Gastroesophageal sphincter (tissue), 4 donors: Measurements from ENCODE around the gene JAML. TPM values are rescaled to one million over a fixed set of nuclear protein-coding genes. Genes with fewer than 3 reads are reported as not detected.

Source experiments
- ATAC-seq: fragments of 150-250 bp; one replicate; pipeline ENCODE4 v1.9.1; 2016; ENCODE audit warnings: mild to moderate bottlenecking, moderate library complexity
- H3K27ac ChIP-seq, 4 donors: fragments of 200-600 bp; sonication (generic) in 3 of 4; 1 replicate in 3 of 4; 2 replicates in 1 of 4; pipeline ENCODE4 v1.5.1; 2016 to 2019
- H3K27me3 ChIP-seq: fragments of 200-600 bp; sonication (generic); one replicate; pipeline ENCODE4 v1.5.1; 2019
- H3K36me3 ChIP-seq, 2 donors: fragments of 200-600 bp; sonication (generic); one replicate each; pipeline ENCODE4 v1.5.1; 2019; ENCODE audit warnings: control low read depth in 1 of 2
- H3K4me1 ChIP-seq, 3 donors: fragments of 200-600 bp; sonication (generic); 1 replicate in 2 of 3; 2 replicates in 1 of 3; pipeline ENCODE4 v1.5.1; 2016 to 2019; ENCODE audit warnings: control low read depth in 2 of 3
- H3K4me3 ChIP-seq, 2 donors: fragments of 200-600 bp; sonication (generic); one replicate each; pipeline ENCODE4 v1.5.1; 2019; ENCODE audit warnings: mild to moderate bottlenecking in 1 of 2, moderate library complexity in 1 of 2
- H3K9me3 ChIP-seq, 3 donors: fragments of 200-600 bp; sonication (generic); one replicate each; pipeline ENCODE4 v1.5.1; 2017 to 2019; ENCODE audit warnings: control low read depth in 2 of 3
- CTCF ChIP-seq, 4 experiments: fragments of 200-600 bp in 2 of 4; fragments of 450-650 bp in 2 of 4; sonication (generic) in 1 of 4; IDR thresholded peaks; one replicate each; pipeline ENCODE4 v1.5.1; 2017 to 2019; ENCODE audit warnings: antibody characterized with exemption in 4 of 4, mild to moderate bottlenecking in 2 of 4, moderate library complexity in 2 of 4
- EP300 ChIP-seq: sonication (generic); formaldehyde crosslinking; IDR thresholded peaks from one replicate; pipeline ENCODE4 v1.6.1; 2017; ENCODE audit warnings: antibody characterized with exemption, mild to moderate bottlenecking
- POLR2A ChIP-seq, 2 donors: fragments of 450-650 bp; IDR thresholded peaks; one replicate each; pipeline ENCODE4 v1.6.1; 2017; ENCODE audit warnings: antibody characterized with exemption in 2 of 2, mild to moderate bottlenecking in 2 of 2, moderate library complexity in 1 of 2
- POLR2AphosphoS5 ChIP-seq: sonication (generic); formaldehyde crosslinking; IDR thresholded peaks from one replicate; pipeline ENCODE4 v1.6.1; 2017; ENCODE audit warnings: antibody characterized with exemption
- WGBS, 2 donors: methylation state at CpG; one replicate each; pipeline ENCODE4 v1.1.5; 2018; ENCODE audit warnings: low coverage in 1 of 2; 5-methylcytosine and 5-hydroxymethylcytosine counted together
- total RNA-seq, 4 donors: library from RNA; depleted of rRNA; stranded (reverse); fragments of >200 nt; gene quantifications; one replicate each; pipeline ENCODE4 v1.1.0, GENCODE V29; 2016

JAML gene
- total RNA-seq, 4 donors from 2014 or later: 0.58 to 5.7 (median 2.4) TPM

DNA sequence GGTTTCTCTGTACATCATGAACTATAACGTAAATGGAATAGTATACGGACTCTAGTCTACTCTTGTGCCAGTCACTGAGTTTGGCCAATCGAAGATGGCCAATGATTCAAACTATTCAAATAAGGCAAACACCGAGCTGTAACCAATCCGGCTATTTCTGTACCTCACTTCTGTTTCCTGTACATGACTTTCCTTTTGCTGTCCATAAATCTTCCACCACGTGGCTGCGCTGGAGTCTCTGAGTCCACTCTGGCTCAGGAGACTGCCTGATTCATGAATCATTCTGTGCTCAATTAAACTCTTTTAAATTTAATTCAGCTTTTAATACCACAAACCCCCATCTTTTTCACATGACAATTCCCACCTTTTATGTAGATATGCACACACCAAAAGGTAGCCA lies 1.5 kb upstream of the JAML start:
- WGBS, 2 donors: 59 to 65% methylated on average over 7 of the region's 7 CpGs
- TF ChIP-seq CTCF (IDR thresholded peaks at IDR 0.05): no peak
- TF ChIP-seq EP300: no peak
- no peak for TF ChIP-seq POLR2A (IDR thresholded peaks at IDR 0.05)
- TF ChIP-seq POLR2AphosphoS5: no peak
- H3K27me3 ChIP-seq: peaks cover 16% of the 10 kb centered on the region
- H3K36me3 ChIP-seq: no peaks in the 10 kb centered on the region
- no peaks in the 10 kb centered on the region for H3K9me3 ChIP-seq
- no peak for ATAC-seq
- no peak overlapping the region for H3K4me3 ChIP-seq
- no peak overlapping the region for H3K27ac ChIP-seq
- H3K4me1 ChIP-seq: no peaks in the 10 kb centered on the region

DNA sequence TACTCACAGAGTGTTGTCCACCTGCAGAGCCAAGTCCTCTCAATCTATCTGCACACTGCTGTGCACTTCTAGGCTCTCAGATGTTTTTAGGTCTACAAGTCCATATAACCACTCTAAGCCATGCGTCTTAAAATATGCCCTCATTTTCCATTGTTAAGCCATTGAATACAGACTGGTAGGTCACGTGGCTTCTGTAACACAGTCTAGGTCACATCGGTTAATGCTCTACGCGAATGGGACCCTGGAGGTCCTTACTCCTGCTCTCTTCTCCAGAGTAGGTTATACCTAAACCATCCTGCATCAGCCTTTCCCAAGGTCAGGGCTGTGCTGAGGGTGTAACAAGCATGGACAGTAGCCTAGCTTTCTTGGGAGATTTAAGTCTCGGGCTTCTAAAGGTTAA lies 819 bp downstream of the JAML start:
- ATAC-seq: no peak
- TF ChIP-seq POLR2AphosphoS5: no peak
- TF ChIP-seq EP300: no peak
- no peak for TF ChIP-seq CTCF (IDR thresholded peaks at IDR 0.05)
- TF ChIP-seq POLR2A (IDR thresholded peaks at IDR 0.05): no peak
- Histone ChIP-seq H3K4me3 (peak overlapping the region in 1 of 2 donors; percentile 1), H3K4me1 (no peaks in the 10 kb centered on the region), H3K27me3 (peaks cover 33% of the 10 kb centered on the region), H3K36me3 (no peaks in the 10 kb centered on the region), H3K27ac (no peak overlapping the region), H3K9me3 (no peaks in the 10 kb centered on the region)
- WGBS, 2 donors: 64 to 66% methylated on average over 2 to 6 of the region's 6 CpGs

DNA sequence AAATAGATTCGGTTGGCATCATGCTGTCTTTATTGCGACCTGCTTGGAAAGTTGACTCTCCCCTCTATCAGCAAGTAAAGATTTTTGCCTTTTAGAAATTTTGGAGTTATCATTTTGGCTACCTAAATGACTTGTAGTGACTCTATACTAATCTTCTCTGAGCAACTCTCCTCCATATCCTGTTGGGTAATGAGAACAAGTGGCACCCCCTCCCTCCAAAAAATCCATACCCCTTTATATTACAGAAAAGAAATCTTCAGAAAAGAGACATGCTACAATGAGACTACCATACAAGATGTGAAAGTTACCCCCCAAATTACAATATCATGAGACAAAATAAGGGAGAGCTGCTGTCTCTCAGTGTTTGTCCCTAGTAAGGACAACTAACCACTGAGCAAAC lies 1.2 kb downstream of the JAML start:
- WGBS, 2 donors: 76 to 83% methylated on average over 2 of the region's 2 CpGs
- TF ChIP-seq EP300 (no peak), POLR2AphosphoS5 (no peak), CTCF (IDR thresholded peaks at IDR 0.05) (no peak), POLR2A (IDR thresholded peaks at IDR 0.05) (no peak)
- no peak overlapping the region for H3K27ac ChIP-seq
- no peaks in the 10 kb centered on the region for H3K9me3 ChIP-seq
- no peaks in the 10 kb centered on the region for H3K4me1 ChIP-seq
- H3K4me3 ChIP-seq: peak overlapping the region in 1 of 2 donors; percentile 1
- ATAC-seq: no peak
- H3K27me3 ChIP-seq: peaks cover 33% of the 10 kb centered on the region
- H3K36me3 ChIP-seq: no peaks in the 10 kb centered on the region

- Histone ChIP-seq H3K27me3 (peaks cover 42% of the 10 kb centered on the region), H3K4me3 (no peak overlapping the region), H3K4me1 (no peaks in the 10 kb centered on the region), H3K36me3 (no peaks in the 10 kb centered on the region), H3K9me3 (no peaks in the 10 kb centered on the region), H3K27ac (no peak overlapping the region)
- no peak for ATAC-seq
- WGBS, 2 donors: 51 to 53% methylated on average over 4 of the region's 4 CpGs
- no peak for TF ChIP-seq POLR2A (IDR thresholded peaks at IDR 0.05)
- TF ChIP-seq CTCF (IDR thresholded peaks at IDR 0.05): no peak
- no peak for TF ChIP-seq EP300
- no peak for TF ChIP-seq POLR2AphosphoS5
Measured at GRCh38 chr11:118222437-118222836, 2.4 kb downstream of the JAML start.

- Histone ChIP-seq H3K36me3 (no peaks in the 10 kb centered on the region), H3K4me3 (no peak overlapping the region), H3K4me1 (no peaks in the 10 kb centered on the region), H3K27ac (no peak overlapping the region), H3K9me3 (no peaks in the 10 kb centered on the region), H3K27me3 (peaks cover 52% of the 10 kb centered on the region)
- 80% methylated on average over 1 of the region's 5 CpGs; no CpG with 5 or more reads in 1 of the 2 donors for WGBS, 2 donors
- ATAC-seq: no peak
- TF ChIP-seq POLR2A (IDR thresholded peaks at IDR 0.05): no peak
- no peak for TF ChIP-seq POLR2AphosphoS5
Measured at GRCh38 chr11:118221419-118221818, 3.4 kb downstream of the JAML start.
